Stimulated activated CD8-positive, alpha-beta memory T cell treated with anti-CD3 and anti-CD28 coated beads, Interleukin-7, amount 100 ng/mL, for 1 hour (primary cell): ENCODE measurements around the gene ZNF860.

ENCODE experiments used
- DNase-seq, 2 donors: peaks; one replicate each; pipeline ENCODE4 v3.0.0-alpha.2; 2020; ENCODE audit warnings: low read depth in 2 of 2

The ZNF860 gene

GRCh38 chr3:31981206-31982181, at the start of gene ZNF860, which contains the start of gene OSBPL10:
Gene ZNF860 (plus strand): TSS chr3:31981750. CDS start chr3:31989080, 7,330 bp downstream.
Gene OSBPL10 (minus strand): TSS chr3:31981262. CDS start chr3:31981179, 83 bp downstream.
- no peak for DNase-seq

- DNase-seq = no peak
Measured at GRCh38 chr3:31932990-31933389, 48.6 kb upstream of the ZNF860 start.

GRCh38 chr3:31934018-31934417, 47.5 kb upstream of the ZNF860 start:
- no peak for DNase-seq

GRCh38 chr3:31934866-31935265, 46.7 kb upstream of the ZNF860 start:
- no peak for DNase-seq

GRCh38 chr3:31936420-31937060, 45.0 kb upstream of the ZNF860 start:
- no peak for DNase-seq

GRCh38 chr3:31937225-31937624, 44.3 kb upstream of the ZNF860 start:
- DNase-seq = no peak

- no peak for DNase-seq
Measured at GRCh38 chr3:31942446-31942845, 39.1 kb upstream of the ZNF860 start.

- no peak for DNase-seq
Measured at GRCh38 chr3:31943041-31943440, 38.5 kb upstream of the ZNF860 start.

GRCh38 chr3:31945738-31946052, 35.9 kb upstream of the ZNF860 start:
- no peak for DNase-seq

- DNase-seq = no peak
Measured at GRCh38 chr3:31946484-31947081, 35.0 kb upstream of the ZNF860 start.

- DNase-seq = no peak
Measured at GRCh38 chr3:31947162-31947561, 34.4 kb upstream of the ZNF860 start.

- no peak for DNase-seq
Measured at GRCh38 chr3:31947671-31948091, 33.9 kb upstream of the ZNF860 start.

GRCh38 chr3:31948280-31948679, 33.3 kb upstream of the ZNF860 start:
- DNase-seq = no peak

GRCh38 chr3:31952205-31952604, 29.3 kb upstream of the ZNF860 start:
- no peak for DNase-seq

- DNase-seq = no peak
Measured at GRCh38 chr3:31953091-31953490, 28.5 kb upstream of the ZNF860 start.

GRCh38 chr3:31953636-31954035, 27.9 kb upstream of the ZNF860 start:
- no peak for DNase-seq

GRCh38 chr3:31955581-31955980, 26.0 kb upstream of the ZNF860 start:
- DNase-seq = no peak

- no peak for DNase-seq
Measured at GRCh38 chr3:31957106-31957505, 24.4 kb upstream of the ZNF860 start.

- no peak for DNase-seq
Measured at GRCh38 chr3:31958701-31959152, 22.8 kb upstream of the ZNF860 start.

- DNase-seq = no peak
Measured at GRCh38 chr3:31959251-31959650, 22.3 kb upstream of the ZNF860 start.

- no peak for DNase-seq
Measured at GRCh38 chr3:31959951-31960792, 21.4 kb upstream of the ZNF860 start.
